K562 (cell line): ENCODE data around the gene APOBEC3G. TPM values are rescaled to one million over a fixed set of nuclear protein-coding genes. Genes with fewer than 3 reads are reported as not detected.

Experiments
- ASH1L ChIP-seq: fragments of 450-650 bp; IDR thresholded peaks from 2 replicates; pipeline ENCODE4 v1.6.1; 2018; ENCODE audit warnings: borderline replicate concordance, mild to moderate bottlenecking, low read depth; ENCODE audit not compliant: partially characterized antibody
- DNMT1 ChIP-seq: fragments of 450-650 bp; IDR thresholded peaks from 2 replicates; pipeline ENCODE4 v1.6.1; 2016; ENCODE audit warnings: antibody characterized with exemption, mild to moderate bottlenecking
- EZH2 ChIP-seq: IDR thresholded peaks from 2 replicates; pipeline ENCODE4 v1.6.1; 2012; ENCODE audit warnings: low read depth, mild to moderate bottlenecking, inconsistent platforms, low read length, borderline replicate concordance
- HLTF ChIP-seq: fragments of 450-650 bp; IDR thresholded peaks from 2 replicates; pipeline ENCODE4 v1.6.1; 2016
- KAT7 ChIP-seq: sonication (generic); formaldehyde crosslinking; IDR thresholded peaks from 2 replicates; pipeline ENCODE4 v1.8.0; 2022; ENCODE audit warnings: missing genetic modification reagents, mild to moderate bottlenecking, borderline replicate concordance
- MAFK ChIP-seq: IDR thresholded peaks from 2 replicates; pipeline ENCODE4 v1.6.1; 2011; ENCODE audit warnings: low read length, improper control_type of control experiment
- MBD2 ChIP-seq: sonication (generic); IDR thresholded peaks from 2 replicates; pipeline ENCODE4 v1.6.1; 2016; ENCODE audit warnings: low read depth, borderline replicate concordance
- NCOA6 ChIP-seq: fragments of 450-650 bp; IDR thresholded peaks from 2 replicates; pipeline ENCODE4 v1.6.1; 2017; ENCODE audit warnings: mild to moderate bottlenecking
- NR1H2 ChIP-seq: sonication (generic); formaldehyde crosslinking; IDR thresholded peaks from 2 replicates; pipeline ENCODE4 v1.4.0; 2020; ENCODE audit warnings: mild to moderate bottlenecking, missing genetic modification reagents
- PML ChIP-seq: IDR thresholded peaks from 2 replicates; pipeline ENCODE4 v1.6.1; 2012; ENCODE audit warnings: low read length, inconsistent platforms
- PRPF4 ChIP-seq: fragments of 200-400 bp; formaldehyde crosslinking; IDR thresholded peaks from one replicate; pipeline ENCODE4 v1.6.1; 2017; ENCODE audit warnings: low read length, low read depth, mild to moderate bottlenecking; ENCODE audit not compliant: insufficient read depth, poor library complexity, severe bottlenecking
- PURB ChIP-seq: sonication (generic); formaldehyde crosslinking; IDR thresholded peaks from 2 replicates; pipeline ENCODE4 v1.9.0; 2021; ENCODE audit warnings: low read depth, mild to moderate bottlenecking, missing genetic modification reagents
- SMARCA5 ChIP-seq: fragments of 450-650 bp; IDR thresholded peaks from 2 replicates; pipeline ENCODE4 v1.6.1; 2016
- THRA ChIP-seq: fragments of 450-650 bp; IDR thresholded peaks from 2 replicates; pipeline ENCODE4 v1.6.1; 2017; ENCODE audit warnings: mild to moderate bottlenecking, moderate library complexity
- VEZF1 ChIP-seq: fragments of 200-800 bp; sonication (Bioruptor generic); IDR thresholded peaks from 2 replicates; pipeline ENCODE4 v1.6.1; 2017; ENCODE audit warnings: missing genetic modification characterization, missing compliant biosample characterization
- ZNF143 ChIP-seq: sonication (generic); formaldehyde crosslinking; IDR thresholded peaks from 2 replicates; pipeline ENCODE4 v1.9.0; 2022; ENCODE audit warnings: mild to moderate bottlenecking, missing genetic modification reagents
- polyA plus RNA-seq, 8 experiments: library from polyadenylated mRNA; depleted of rRNA in 4 of 8; stranded (reverse) in 5 of 8; unstranded in 3 of 8; fragments of >200 nt; fragmentation: Nextera tagmentation in 2 of 8; fragmentation: Illumina TruSeq in 1 of 8; extraction: Ambion mirVana in 2 of 8; extraction: Trizol in 1 of 8; gene quantifications; 2 replicates each; pipeline versions ENCODE4 v1.2.1 to v1.2.3, GENCODE V29; 2011 to 2014; ENCODE audit warnings: inconsistent platforms in 1 of 8, missing spikeins in 1 of 8
- total RNA-seq, 7 experiments: library from RNA; depleted of rRNA in 6 of 7; stranded (reverse); fragments of >200 nt in 6 of 7; fragmentation: Illumina TruSeq in 2 of 7; extraction: Trizol in 2 of 7; gene quantifications; 2 replicates each; pipeline versions ENCODE4 v1.2.1 to v1.2.3, GENCODE V29; 2011 to 2021; ENCODE audit warnings: low replicate concordance in 1 of 7
- TF ChIP-seq, protein P1 (sequence below): fragments of 250-450 bp; sonication (Bioruptor Pico); IDR thresholded peaks from 2 replicates; pipeline ENCODE4 v1.8.0; 2021; ENCODE audit warnings: mild to moderate bottlenecking, moderate library complexity
- TF ChIP-seq, protein P2 (sequence below): fragments of 250-450 bp; sonication (Bioruptor Pico); IDR thresholded peaks from 2 replicates; pipeline ENCODE4 v1.5.0; 2022; ENCODE audit warnings: mild to moderate bottlenecking
- TF ChIP-seq, protein P3 (sequence below): IDR thresholded peaks from 3 replicates; pipeline ENCODE4 v1.6.1; 2011; ENCODE audit warnings: borderline replicate concordance, mild to moderate bottlenecking, moderate library complexity; ENCODE audit not compliant: insufficient read length; ENCODE audit errors: extremely low read depth

The APOBEC3G gene
- total and polyA plus RNA-seq, 9 of the 15 experiments (the other 6 are each of a cell fraction or from before 2014, with no cell fraction given): 5.2 to 20.8 (median 11.4) TPM

GRCh38 chr22:39108487-39108886, 31.4 kb downstream of the APOBEC3G start (continued):
- TF ChIP-seq, protein P1, sequence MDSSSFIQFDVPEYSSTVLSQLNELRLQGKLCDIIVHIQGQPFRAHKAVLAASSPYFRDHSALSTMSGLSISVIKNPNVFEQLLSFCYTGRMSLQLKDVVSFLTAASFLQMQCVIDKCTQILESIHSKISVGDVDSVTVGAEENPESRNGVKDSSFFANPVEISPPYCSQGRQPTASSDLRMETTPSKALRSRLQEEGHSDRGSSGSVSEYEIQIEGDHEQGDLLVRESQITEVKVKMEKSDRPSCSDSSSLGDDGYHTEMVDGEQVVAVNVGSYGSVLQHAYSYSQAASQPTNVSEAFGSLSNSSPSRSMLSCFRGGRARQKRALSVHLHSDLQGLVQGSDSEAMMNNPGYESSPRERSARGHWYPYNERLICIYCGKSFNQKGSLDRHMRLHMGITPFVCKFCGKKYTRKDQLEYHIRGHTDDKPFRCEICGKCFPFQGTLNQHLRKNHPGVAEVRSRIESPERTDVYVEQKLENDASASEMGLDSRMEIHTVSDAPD (CRISPR knock-in tag): peak; percentile 26; the same call in 1 of the 2 replicates
- TF ChIP-seq EZH2: no peak
- no peak for TF ChIP-seq MAFK
- TF ChIP-seq NCOA6: no peak
- no peak for TF ChIP-seq SMARCA5
- no peak for TF ChIP-seq PRPF4
- no peak for TF ChIP-seq KAT7 (CRISPR knock-in tag)
- TF ChIP-seq NR1H2 (CRISPR knock-in tag): no peak
- no peak for TF ChIP-seq ZNF143
- TF ChIP-seq, protein P2, sequence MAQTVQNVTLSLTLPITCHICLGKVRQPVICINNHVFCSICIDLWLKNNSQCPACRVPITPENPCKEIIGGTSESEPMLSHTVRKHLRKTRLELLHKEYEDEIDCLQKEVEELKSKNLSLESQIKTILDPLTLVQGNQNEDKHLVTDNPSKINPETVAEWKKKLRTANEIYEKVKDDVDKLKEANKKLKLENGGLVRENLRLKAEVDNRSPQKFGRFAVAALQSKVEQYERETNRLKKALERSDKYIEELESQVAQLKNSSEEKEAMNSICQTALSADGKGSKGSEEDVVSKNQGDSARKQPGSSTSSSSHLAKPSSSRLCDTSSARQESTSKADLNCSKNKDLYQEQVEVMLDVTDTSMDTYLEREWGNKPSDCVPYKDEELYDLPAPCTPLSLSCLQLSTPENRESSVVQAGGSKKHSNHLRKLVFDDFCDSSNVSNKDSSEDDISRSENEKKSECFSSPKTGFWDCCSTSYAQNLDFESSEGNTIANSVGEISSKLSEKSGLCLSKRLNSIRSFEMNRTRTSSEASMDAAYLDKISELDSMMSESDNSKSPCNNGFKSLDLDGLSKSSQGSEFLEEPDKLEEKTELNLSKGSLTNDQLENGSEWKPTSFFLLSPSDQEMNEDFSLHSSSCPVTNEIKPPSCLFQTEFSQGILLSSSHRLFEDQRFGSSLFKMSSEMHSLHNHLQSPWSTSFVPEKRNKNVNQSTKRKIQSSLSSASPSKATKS (CRISPR knock-in tag): no peak
- TF ChIP-seq VEZF1 (CRISPR knock-in tag): peak; percentile 16; the same call in 1 of the 2 replicates
- TF ChIP-seq DNMT1: no peak
- TF ChIP-seq ASH1L: no peak
- no peak for TF ChIP-seq MBD2
- TF ChIP-seq THRA: no peak
- TF ChIP-seq, protein P3, sequence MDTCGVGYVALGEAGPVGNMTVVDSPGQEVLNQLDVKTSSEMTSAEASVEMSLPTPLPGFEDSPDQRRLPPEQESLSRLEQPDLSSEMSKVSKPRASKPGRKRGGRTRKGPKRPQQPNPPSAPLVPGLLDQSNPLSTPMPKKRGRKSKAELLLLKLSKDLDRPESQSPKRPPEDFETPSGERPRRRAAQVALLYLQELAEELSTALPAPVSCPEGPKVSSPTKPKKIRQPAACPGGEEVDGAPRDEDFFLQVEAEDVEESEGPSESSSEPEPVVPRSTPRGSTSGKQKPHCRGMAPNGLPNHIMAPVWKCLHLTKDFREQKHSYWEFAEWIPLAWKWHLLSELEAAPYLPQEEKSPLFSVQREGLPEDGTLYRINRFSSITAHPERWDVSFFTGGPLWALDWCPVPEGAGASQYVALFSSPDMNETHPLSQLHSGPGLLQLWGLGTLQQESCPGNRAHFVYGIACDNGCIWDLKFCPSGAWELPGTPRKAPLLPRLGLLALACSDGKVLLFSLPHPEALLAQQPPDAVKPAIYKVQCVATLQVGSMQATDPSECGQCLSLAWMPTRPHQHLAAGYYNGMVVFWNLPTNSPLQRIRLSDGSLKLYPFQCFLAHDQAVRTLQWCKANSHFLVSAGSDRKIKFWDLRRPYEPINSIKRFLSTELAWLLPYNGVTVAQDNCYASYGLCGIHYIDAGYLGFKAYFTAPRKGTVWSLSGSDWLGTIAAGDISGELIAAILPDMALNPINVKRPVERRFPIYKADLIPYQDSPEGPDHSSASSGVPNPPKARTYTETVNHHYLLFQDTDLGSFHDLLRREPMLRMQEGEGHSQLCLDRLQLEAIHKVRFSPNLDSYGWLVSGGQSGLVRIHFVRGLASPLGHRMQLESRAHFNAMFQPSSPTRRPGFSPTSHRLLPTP: no peak
- TF ChIP-seq HLTF: no peak
- TF ChIP-seq PML: no peak
- no peak for TF ChIP-seq PURB
